ENCODE measurements around the gene IL17RA.

DNA sequence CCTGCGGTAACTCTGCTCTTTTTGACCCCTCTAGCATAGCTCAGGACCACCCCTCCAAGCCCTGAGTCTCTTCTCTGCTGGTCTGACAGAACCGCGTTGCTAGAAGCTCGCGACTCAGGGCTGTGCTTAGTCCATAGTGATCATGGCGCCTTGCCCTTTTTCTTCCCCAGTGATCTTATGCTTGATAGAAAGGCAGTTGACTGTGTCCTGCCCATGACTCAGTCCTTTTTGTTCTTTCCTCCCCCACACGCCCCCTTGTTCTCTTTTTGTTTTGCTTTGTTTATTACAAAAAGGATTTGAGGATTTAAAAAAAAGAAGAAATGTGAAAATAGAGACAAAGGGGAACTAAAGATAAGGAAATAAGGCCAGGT, 17.5 kb downstream of the IL17RA start:
- TF ChIP-seq, protein P1, sequence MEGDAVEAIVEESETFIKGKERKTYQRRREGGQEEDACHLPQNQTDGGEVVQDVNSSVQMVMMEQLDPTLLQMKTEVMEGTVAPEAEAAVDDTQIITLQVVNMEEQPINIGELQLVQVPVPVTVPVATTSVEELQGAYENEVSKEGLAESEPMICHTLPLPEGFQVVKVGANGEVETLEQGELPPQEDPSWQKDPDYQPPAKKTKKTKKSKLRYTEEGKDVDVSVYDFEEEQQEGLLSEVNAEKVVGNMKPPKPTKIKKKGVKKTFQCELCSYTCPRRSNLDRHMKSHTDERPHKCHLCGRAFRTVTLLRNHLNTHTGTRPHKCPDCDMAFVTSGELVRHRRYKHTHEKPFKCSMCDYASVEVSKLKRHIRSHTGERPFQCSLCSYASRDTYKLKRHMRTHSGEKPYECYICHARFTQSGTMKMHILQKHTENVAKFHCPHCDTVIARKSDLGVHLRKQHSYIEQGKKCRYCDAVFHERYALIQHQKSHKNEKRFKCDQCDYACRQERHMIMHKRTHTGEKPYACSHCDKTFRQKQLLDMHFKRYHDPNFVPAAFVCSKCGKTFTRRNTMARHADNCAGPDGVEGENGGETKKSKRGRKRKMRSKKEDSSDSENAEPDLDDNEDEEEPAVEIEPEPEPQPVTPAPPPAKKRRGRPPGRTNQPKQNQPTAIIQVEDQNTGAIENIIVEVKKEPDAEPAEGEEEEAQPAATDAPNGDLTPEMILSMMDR (IDR thresholded peaks at IDR 0.05; ENCODE audit: low read length) = no peak
- TF ChIP-seq EZH2 (IDR thresholded peaks at IDR 0.05; ENCODE audit: borderline replicate concordance, low read length) = no peak

Data from OCI-LY1 (cell line).